ENCODE data around the gene CCDC63.

The CCDC63 gene

DNA sequence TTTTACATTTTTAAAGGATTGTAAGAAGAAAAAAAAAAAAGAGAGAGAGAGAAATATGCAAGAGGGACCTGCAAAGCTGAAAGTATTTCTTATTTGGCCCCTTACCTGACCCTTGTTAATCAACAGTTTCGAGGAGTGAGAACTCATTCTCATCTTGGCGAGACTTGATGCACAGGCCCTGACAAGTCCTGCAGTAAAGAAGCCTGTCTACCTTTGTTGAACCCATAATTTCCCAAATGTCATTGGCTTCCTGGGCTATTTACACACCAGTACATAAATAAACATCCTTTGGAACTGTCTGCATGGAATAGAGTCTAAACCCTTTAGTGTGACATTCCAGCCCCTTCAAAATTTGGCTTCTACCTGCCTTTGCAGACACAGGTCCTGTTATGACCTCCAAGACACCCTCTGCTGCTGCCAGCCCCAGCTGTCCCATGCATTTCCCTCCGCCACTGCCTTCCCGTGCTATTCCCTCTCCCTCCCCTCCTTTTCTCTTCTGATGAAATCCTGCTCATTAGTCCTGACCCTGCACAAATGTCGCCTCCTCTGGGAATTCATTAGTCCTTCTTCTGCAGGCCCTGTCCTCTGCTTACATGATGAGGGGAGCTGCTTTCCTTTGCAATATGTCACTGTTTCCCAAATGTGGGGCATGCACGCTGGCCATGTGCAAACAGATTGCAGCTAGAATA is 38.5 kb downstream of the CCDC63 start:
- DNase-seq (ENCODE audit: low read depth) = no peak

DNA sequence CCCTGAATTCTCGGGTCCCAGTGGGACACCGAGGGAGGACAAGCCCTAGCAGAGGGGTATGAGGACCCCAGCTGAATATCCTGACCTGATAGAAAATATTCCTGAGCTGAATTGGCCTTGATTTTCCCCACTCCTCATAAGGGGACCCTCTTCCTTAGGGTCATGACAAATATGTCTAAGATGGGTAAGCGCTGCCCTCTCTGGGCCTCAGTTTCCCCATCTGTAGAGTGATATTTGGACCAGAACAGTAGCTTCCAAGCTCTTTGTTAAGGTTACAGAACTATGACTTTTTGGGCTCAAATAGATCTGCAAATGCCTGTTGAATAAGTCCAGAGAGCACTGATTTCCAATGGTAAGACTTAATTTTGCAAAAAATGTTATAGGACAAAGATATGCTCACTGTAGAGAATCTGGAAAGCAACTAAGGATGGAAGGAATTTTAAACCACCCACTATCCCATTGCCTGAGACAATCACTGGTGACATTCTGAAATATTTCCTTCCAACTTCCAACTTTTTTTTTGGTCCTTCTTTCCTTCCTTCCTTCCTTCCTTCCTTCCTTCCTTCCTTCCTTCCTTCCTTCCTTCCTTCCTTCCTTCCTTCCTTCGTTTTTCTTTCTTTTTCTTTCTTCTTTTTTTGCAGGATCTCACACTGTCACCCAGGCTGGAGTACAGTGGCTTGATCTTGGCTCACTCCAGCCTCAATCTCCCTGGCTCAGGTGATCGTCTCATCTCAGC is 41.6 kb downstream of the CCDC63 start:
- no peak for DNase-seq (ENCODE audit: low read depth)

DNA sequence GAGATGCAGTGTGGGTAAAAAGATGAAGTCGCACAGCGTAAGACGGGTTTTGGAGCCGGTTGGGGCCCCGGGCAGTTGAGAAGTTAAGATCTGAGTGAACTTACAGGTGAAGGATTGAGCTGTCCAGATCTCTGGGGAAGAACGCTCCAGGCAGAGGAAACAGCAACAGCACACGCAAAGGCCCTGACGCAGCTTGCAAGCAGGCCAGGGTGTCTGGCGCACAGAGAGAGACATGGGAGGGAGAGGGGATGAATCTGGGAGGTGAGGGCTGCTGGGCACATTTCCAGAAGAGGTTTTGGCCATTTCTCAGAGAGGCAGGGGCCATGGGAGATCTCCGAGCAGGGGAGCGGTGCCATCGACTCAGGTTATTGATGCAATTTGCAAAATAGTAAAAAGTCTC is 42.6 kb downstream of the CCDC63 start:
- no peak for DNase-seq (ENCODE audit: low read depth)

DNA sequence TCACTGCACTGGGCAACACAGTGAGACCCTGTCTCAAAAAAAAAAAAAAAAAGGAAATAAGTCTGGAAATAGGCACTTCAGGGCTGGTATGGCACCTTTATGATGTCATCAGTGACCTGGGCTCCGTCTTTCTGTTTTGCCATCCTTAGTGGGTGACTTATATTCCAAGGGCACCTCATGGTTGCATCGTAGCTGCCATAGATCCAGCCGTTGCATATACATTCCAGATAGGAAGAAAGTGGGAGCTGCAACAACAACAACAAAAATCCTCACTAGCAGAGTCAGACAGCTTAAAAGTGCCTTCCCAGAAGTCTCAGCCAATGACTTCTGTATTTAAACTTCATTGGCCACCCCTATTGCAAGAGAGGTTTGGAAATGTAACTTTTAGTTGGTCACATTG is 47.2 kb downstream of the CCDC63 start:
- DNase-seq (ENCODE audit: low read depth) = no peak

DNA sequence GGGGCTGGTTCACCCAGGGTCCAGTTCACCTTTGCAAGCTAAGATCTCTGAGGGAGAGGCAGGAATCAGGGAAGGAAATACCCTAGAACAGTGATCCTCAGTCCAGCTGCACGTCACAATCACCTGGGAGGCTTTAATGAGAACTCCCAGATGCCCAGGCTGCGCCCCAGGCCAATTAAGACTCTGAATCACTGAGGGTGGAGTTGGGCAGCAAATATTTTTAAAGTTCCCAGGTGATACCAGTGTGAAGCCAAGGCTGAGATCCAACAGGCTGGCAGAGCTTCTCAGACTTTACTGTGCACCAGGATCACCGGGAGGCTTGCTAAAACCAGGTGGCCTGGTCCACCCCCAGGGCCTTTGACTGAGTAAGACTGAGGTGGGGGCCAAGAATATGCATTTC is 49.8 kb downstream of the CCDC63 start:
- no peak for DNase-seq (ENCODE audit: low read depth)

DNA sequence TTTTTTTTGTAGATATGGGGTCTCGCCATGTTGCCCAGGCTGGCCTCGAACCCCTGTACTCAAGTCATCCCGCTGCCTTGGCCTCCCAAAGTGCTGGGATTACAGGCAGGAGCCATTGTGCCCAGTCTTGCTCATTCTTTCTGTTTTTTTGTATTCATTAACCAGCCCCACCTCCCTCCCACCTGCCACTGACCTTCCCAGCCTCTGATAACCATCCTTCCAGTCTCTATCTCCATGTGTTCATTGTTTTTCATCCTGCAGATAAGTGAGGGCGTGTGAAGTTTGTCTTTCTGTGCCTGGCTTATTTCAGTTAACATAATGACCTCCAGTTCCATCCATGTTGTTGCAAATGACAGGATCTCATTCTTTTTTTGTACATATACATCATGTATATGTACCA is 54.6 kb downstream of the CCDC63 start:
- no peak for DNase-seq (ENCODE audit: low read depth)

DNA sequence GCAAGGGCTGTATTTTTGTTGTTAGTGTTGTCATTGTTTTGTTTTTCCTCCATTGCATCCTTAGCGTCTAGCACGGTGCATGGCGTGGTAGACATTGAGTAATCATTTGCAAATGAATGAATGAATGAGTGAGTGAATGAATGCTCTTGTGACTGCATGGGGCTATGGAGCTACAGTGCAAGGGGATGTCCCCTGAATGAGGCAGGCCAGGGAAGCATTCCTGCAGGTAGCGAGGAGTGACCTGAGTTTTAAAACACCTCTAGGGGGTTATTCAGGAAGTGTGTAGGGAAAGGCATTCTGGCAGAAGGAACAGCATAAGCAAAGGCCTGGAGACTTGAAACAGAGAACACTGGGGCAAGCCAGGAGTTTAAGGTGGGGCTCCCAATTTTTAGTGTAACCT is 56.7 kb downstream of the CCDC63 start:
- DNase-seq (ENCODE audit: low read depth) = no peak

DNA sequence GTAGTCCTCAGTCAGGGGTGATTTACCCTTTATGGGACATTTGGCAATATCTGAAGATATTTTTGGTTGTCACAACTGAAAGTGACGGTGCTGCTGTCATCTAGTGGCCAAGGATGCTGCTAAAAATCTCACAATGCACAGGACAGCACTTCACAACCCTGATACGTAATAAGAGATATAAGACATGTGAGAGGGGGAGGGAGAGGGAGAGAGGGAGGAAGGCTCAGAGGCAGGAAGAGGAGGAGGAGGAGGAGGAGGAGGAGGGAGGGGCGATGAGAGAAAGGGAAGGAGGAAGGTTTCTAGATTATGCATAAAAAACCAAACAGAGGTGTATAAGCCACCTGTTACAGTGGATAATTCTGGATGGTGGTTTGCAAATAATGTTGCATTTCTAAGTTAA is 59.3 kb downstream of the CCDC63 start:
- DNase-seq (ENCODE audit: low read depth) = no peak

DNA sequence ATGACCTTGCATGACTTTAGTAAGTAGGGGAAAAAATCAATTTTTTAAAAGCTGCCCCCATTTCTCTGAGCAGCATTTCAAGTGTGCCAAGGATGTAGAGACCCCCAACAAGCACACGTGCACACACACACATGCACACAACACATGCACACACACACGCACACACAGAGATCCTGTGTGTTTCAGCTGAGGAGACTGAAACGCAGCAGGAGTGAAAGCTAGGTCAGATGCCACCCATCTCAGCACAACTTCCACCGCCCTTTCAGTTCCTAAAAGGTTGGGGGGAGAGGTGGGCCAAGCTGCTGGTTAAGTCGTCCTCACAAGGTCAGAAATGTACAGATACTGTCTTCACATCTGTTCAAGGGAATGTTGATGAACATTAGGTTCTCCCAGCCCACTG is 59.7 kb downstream of the CCDC63 start:
- no peak for DNase-seq (ENCODE audit: low read depth)

DNA sequence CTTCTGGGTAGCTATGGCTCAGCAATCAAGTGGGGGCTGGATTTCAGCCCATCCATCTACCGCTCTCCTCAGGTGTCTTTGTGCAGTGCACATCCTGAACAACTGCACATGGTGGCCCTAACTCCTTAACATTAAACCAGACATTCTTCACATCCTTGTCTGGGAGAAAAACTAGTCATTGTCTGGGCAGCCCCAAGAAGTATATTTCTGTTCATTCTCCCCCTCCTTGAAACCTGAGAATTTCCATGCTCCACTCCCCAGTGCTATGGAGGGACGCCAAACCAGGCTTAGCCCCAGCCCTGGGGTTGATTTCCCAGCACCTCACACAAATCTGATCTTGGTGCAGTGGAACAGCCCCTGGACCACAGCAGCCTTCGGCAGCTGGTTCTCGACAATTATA is 60.2 kb downstream of the CCDC63 start:
- no peak for DNase-seq (ENCODE audit: low read depth)

DNA sequence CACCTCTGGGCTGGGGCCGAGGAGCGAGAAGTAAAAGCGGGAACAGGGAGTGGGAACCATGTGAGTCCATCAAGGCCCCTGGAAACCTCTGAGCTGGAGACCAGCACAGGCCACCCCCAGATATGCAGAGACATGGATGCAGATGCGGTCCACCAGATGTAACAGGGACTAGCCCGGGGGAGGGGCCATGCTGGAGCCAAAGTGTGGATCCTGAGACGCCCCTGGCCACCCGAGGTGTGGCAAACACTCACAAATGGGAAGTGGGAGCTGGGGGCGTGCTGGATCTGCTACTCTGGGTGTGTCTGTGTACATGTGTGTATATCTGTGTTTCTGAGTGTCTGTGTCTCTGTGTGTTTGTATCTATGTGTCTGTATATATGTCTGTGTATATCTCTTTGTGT is 60.8 kb downstream of the CCDC63 start:
- DNase-seq (ENCODE audit: low read depth) = no peak

DNA sequence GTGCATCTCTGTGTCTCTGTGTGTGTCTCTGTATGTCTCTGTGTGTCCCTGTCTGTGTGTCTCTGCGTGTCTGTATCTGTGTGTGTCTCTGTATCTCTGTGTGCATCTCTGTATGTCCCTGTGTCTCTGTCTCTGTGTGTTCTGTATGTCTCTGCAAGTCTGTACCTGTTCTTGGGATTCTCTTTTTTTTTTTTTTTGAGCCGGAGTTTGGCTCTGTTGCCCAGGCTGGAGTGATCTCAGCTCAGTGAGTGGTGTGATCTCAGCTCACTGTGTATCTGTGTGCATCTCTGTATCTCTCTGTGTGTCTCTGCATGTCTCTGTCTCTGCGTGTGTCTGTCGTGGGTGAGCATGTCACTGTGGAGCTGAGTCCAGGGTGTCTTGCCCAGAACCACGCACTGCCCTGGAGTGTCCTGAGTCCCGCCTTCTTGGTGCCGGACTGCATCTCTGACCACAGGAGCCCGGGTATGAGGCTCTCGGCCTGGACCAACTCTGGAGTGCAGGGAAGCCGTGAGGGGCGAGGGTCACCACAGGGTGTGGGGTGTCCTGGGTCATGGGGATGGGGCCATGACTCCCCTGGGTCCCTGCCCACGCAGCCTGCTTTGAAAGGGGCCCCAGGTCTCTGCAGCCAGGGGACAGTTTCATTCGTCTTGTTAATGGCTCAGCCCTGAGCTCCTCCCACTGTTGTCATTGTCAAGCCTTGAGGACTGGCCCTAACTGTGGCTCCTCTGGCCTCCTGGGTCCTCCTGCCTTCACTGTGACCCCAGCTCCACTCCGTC is 61.8 kb downstream of the CCDC63 start:
- DNase-seq (ENCODE audit: low read depth) = no peak

DNA sequence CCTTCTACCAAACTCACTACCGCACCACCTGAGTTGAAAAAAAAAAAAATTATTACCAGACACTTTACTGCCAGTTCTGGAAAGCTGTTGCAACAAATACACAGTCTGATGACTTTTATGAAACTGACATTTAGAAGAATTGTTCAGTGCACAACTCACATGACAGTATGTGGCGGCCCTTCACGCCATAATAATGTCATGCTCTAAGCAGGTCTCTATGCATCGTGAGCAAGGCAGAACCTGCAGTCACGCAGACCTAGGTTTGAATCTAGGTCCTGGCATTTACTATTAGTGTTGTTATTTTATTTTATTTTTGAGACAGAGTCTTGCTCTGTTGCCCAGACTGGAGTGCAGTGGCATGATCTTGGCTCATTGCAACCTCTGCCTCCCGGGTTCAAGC is 65.5 kb downstream of the CCDC63 start:
- DNase-seq (ENCODE audit: low read depth) = no peak

DNA sequence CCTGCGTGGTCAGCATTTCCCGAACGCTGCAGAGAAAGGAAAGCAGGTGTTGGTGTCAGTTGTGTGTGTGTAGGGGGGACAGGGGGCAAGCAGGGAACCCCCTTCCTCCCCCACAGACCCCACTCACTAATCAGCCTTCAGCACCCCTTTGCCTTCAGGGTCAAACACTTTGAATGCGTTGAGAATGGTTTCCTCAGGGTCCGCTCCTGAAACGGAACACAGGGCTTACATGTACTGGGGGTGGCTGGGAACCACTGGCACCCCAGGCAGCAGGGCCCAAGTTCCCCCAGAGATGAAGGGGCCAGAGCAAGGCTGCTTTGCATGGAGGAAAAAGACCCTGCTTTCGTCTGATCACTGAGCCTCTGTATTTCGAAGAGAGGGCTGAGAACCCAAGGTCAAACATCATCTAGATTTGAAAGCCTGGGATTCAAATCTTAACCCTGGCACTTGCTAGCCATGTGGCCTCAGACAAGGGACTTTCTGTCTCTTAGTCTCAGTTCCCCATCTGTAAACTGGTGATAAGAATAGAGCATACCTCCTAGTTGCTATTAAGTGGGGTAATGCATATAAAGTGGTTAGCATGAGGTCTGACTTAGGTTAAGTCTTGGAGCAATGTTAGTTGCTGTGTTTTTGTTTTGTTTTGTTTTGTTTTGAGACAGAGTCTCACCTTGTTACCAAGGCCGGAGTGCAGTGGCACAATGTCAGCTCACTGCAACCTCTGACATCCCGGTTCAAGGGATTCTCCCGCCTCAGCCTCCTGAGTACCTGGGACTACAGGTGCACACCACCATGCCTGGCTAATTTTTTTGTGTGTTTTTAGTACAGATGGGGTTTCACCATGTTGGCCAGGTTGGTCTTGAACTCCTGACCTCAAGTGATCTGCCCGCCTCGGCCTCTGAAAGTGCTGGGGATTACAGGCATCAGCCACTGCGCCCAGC is 66.6 kb downstream of the CCDC63 start:
- no peak for DNase-seq (ENCODE audit: low read depth)

DNA sequence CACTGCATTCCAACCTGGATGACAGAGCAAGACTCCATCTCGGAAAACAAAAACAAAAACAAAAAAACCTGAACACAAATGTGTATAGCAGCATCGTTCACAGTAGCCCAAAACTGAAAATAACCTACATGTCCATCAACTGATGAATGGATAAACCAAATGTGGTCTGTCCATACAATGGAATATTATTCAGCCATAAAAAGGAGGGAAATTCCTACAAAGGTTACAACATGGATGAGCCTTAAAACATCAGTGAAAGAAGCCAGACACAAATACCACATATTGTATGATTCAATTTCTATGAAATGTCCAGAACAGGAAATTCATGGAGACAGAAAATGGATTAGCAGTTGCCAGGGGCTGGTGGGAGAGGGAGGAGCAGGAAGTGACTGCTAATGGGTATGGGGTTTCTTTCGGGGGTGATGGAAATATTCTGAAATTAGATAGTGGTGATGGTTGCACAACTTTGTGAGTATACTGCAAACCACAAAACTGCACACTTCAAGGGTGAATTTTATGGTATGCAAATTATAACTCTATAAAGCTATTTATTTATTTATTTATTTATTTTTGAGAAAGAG is 69.6 kb downstream of the CCDC63 start:
- no peak for DNase-seq (ENCODE audit: low read depth)

DNA sequence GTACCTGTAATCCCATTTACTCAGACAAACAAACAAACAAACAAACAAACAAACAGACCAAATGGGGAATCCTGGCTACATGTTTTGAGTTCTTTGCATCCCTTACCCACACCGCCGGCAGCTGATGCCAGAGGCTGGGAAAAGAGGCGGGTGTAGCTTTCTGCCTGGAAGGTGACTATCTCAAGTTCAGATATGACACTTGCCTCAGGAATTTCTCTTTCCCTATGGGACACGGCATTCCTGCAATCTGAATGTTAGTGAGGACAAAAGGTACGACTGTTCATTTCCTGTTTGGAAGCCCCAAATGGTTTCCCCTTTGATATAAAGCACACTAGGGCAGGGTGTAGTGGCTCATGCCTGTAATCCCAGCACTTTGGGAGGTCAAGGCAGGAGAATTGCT is 70.7 kb downstream of the CCDC63 start:
- no peak for DNase-seq (ENCODE audit: low read depth)

DNA sequence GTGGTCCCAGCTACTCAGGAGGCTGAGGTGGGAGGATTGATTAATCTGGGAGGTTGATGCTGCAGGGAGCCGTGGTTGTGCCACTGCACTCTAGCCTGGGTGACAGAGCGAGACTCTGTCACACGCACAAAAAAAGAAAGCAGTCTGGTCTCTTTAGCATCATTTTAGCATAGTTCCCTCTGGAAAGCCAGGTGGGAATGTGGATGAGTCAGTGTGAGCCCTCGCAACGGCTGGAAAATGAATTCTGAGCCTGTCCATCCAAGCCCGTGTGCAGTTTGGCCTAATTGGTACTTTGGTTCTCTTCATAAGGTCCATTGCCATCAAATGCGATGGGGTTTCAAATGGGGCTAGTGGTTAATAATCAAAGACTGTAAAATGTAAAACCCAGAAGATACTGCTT is 71.2 kb downstream of the CCDC63 start:
- DNase-seq (ENCODE audit: low read depth) = no peak

DNA sequence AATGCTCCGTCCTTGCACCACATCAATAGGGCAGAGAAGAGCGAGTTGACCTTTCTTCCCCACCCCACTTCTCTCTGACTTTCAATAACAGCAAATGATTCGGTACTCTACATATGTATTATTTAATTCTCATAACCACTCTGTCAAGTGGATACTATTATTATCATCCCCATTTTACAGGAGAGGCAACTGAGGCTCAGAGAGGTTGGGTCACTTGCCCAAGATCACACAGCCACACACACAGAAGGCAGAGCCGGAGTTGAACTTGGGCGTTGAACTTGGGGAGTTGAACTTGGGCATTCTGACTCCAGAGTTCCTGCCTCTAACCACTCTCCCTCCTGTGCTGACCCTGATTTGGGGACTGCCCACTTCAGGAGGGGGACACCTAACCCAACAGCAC is 72.9 kb downstream of the CCDC63 start:
- no peak for DNase-seq (ENCODE audit: low read depth)

DNA sequence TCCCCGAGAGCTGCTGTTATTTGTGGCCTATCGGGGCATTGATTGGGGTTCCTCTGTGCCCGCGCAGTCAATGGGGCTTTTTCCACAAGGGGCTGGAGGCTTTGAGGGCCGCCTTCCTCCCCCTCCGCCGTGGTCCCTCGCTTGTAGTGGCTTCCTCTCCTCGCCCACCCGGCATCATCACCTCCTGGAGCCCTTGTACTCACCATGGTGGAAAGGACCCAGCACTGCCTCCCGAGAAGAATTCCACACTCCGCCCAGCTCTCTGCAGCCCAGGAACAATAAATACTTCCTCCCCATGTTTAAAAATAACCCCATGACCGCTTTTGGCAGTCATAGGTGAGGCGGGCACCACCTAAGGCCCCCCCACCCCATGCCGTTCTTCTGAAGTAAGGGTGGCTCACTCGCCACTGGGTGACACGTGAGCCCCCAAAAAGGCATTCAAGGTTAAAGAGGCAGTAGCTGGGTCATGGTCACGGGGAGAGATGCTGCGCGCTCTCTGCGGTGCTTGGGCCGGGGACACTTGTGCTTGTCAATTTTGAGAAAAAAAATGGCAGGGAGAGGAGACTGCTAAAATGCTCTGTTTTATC is 73.6 kb downstream of the CCDC63 start, which contains the start of gene MYL2:
Gene MYL2, minus strand, starts transcription at position 256 of the 587 bp plus-strand sequence. Its CDS starts 50 bp downstream, at position 206.
- no peak for DNase-seq (ENCODE audit: low read depth)

DNA sequence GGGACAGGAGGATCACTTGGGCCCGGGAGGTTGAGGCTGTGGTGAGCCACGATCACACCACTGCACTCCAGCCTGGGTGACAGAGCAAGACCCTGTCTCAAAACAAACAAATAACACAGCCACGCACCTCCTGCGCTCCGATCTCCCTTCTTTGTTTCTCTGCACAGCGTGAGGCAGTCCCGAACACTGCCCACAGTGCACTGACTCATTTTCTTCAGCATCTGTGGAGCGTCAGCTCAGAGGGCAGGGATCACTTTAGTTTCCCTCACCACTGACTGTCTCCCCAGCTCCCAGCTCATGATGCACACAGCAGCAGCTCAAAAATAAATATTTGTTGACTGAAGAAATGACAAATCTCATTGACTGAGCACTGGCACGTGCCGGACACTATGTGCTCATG is 74.5 kb downstream of the CCDC63 start:
- no peak for DNase-seq (ENCODE audit: low read depth)

DNA sequence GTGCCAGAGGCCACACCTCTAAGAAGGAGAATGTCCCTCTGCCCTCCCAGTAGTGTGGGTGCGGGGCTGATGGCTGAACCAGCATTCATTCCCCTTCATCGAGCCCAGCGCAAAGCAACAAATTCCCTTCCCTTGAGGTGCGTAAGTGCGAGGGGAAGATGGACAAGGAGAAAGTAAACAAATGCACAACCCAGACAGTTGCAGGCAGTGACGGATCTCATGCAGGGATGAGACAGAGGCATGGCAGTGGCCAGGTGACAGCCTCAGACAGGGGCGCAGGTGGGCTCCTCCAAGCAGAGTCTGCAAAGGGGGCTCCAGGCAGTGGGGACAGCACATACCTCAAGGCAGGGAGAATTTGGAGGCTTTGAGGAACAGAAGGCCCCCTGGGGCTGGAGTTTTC is 75.9 kb downstream of the CCDC63 start:
- no peak for DNase-seq (ENCODE audit: low read depth)

Measured in stimulated activated CD8-positive, alpha-beta memory T cell treated with anti-CD3 and anti-CD28 coated beads, Interleukin-15, amount 100 ng/mL, for 1 hour (primary cell).